ENCODE results near the gene LCN2. TPM values are rescaled to one million over a fixed set of nuclear protein-coding genes. Genes with fewer than 3 reads are reported as not detected.

LCN2 gene
- total RNA-seq, 2 donors from 2014 or later = 0.38 TPM; not detected in 1

- DNase-seq = peak; percentile 12
- ATAC-seq = no peak
- intact Hi-C loops (cut with DNase I) = no loop called here
Measured at GRCh38 chr9:128143525-128144238, 5.6 kb upstream of the LCN2 start.

GRCh38 chr9:128144239-128145181, 4.7 kb upstream of the LCN2 start:
- intact Hi-C loops (cut with DNase I) = no loop called here
- DNase-seq (peak; percentile 8), ATAC-seq (no peak)

DNA sequence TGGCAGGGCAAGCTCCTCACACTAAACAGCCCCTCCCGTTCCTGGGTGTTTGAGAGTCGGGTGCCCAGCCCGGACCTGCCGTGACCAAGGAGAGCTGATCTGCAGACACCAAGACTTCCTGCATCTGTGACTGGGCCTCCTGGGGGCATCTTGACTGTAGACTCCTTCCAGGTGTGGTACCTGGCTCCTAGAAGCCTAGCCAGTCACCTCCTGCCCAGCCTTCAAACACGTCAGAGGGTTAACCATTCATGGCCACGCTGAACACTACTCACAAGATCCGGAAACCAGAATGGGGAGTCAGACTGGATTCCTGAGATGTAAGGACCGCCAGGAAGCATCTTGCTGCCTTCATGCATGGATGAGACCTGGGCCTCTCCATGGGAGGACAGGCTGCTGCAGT, 3.7 kb upstream of the LCN2 start:
- intact Hi-C loops (cut with DNase I) = no loop called here
- DNase-seq (no peak), ATAC-seq (no peak)

DNA sequence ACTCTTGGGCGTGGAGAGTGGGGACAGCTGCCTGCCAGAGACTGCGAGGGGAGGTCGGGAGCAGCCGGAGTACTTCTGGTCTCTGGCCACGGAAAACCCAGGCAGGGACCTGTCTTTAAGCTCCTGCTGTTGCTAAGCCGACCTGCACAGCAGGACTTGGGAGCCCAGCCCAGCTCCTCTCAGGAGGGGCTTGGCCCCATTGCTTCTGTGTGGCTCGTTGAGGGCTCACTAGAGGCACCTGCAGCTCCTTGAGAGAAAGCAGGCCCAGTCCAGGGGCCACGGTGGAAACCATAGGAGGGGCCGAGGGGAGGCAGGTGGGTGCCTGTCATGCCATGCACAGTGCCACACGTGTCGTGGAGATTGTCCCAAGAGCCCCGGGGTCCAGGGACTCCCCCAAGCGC, 3.3 kb upstream of the LCN2 start:
- DNase-seq (no peak), ATAC-seq (no peak)
- intact Hi-C loops (cut with DNase I) = no loop called here

DNA sequence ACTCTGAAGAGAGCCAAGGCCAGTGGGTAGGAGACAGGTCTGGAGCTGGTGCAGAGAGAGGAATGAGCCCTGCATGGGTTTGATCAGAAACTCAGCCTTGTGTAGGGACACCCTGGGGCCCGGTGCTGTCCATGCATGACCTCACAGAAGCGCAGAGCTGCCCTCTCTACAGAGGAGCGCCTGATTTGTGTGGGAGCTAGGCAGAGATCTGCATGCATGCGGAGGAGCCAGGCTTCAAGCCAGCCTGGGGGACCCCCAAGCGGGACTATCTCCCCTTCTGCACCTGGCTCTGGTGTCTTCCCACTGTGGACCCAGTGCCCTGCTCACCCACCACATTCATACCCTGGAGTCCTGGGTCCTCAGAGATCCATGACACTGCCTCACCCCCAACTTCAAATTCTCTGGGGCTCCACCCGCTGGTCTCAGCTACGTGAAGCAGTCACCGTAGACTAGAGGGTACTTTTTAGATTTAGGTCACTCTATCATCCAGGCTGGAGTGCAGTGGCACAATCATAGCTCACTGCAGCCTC, 2.6 kb upstream of the LCN2 start:
- intact Hi-C loops (cut with DNase I) = no loop called here
- ATAC-seq = no peak
- DNase-seq = no peak

DNA sequence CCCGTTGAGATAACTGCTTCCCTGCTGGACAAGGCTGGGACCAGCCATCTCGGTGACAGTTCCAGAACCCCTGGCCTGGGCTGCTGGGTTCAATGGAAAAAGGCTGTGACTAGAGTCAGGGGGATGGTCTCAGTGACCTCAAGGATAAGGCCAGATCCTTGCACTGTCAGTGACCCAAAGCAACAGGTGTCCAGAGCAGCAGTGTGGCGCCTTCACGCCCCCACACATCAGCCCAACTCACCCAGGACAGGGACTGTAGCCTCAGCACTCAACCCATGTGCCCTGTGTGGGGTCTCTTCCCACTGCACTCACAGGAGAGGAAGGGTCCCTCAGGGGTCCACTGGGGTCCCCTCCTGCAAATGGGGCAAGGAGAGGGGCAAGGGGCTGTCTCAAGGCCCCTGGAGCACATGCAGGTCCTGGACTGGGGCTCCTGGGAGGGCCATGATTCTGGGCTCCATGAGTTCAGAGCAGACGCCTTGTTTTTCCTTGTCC, 698 bp upstream of the LCN2 start:
- no peak for ATAC-seq
- intact Hi-C loops (cut with DNase I) = no loop called here
- peak; percentile 15 for DNase-seq

DNA sequence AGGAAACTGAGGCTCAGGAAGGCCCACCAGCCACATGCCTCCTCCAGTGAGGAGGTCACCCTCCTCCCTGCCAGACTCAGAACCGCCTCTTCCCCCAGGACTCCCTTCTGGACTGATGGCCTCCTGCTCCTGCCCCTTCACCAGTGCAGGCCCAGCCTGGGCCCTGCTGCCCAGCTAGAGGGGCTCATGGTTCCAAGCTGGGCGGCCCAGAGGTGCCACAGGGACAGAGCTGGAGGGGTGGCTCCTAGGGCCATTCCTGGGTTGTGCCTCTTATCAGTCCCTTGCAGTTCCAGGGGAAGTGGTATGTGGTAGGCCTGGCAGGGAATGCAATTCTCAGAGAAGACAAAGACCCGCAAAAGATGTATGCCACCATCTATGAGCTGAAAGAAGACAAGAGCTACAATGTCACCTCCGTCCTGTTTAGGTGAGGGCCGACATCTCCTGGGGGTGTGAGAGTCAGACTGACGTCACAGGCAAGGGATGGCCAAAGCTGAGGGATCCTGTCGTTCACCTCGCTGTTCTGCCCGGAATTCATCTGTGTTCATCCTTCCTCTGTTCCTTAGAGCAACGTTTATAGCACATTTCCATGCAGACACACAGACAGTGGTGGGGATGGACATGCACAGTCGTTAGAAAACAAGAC, 819 bp downstream of the LCN2 start:
- intact Hi-C loops (cut with DNase I) = no loop called here
- DNase-seq = peak; percentile 20
- no peak for ATAC-seq

- intact Hi-C loops (cut with DNase I) = no loop called here
- peak in 1 of 2 donors; percentile 4 for ATAC-seq
- peak; percentile 20 for DNase-seq
Measured at GRCh38 chr9:128150594-128151308, 1.5 kb downstream of the LCN2 start.

DNA sequence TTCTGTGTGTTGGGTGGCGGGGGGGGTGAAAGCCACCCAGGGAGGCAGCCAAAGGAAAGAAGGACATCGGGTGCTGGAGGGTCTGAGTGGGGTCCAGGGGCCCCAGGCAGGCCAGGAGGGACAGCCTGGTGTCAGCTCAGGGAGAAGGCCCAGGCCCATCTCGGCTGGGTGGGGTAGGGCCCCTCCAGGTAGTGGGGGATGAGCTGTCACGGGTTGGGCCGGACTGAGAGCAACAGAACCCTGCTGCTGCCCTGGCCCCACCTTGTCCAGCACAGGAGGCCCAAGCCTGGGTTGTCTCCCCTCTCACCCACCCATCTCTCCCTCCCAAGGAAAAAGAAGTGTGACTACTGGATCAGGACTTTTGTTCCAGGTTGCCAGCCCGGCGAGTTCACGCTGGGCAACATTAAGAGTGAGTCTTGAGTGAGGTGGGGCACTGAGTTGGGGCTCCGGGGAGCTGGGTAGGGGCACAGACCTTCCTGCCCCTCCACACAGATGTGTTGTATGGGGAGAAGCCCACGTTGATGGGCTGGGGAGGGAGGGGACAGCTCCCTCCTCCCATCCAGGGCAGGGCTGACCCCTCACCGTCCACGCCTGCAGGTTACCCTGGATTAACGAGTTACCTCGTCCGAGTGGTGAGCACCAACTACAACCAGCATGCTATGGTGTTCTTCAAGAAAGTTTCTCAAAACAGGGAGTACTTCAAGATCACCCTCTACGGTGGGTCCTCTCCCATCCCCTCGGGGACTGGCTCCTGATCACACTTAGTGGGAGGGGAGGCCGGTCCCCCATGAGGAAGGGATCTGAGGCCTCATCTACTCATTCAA, 2.3 kb downstream of the LCN2 start:
- intact Hi-C loops (cut with DNase I) = no loop called here
- ATAC-seq = no peak
- peak; percentile 16 for DNase-seq

DNA sequence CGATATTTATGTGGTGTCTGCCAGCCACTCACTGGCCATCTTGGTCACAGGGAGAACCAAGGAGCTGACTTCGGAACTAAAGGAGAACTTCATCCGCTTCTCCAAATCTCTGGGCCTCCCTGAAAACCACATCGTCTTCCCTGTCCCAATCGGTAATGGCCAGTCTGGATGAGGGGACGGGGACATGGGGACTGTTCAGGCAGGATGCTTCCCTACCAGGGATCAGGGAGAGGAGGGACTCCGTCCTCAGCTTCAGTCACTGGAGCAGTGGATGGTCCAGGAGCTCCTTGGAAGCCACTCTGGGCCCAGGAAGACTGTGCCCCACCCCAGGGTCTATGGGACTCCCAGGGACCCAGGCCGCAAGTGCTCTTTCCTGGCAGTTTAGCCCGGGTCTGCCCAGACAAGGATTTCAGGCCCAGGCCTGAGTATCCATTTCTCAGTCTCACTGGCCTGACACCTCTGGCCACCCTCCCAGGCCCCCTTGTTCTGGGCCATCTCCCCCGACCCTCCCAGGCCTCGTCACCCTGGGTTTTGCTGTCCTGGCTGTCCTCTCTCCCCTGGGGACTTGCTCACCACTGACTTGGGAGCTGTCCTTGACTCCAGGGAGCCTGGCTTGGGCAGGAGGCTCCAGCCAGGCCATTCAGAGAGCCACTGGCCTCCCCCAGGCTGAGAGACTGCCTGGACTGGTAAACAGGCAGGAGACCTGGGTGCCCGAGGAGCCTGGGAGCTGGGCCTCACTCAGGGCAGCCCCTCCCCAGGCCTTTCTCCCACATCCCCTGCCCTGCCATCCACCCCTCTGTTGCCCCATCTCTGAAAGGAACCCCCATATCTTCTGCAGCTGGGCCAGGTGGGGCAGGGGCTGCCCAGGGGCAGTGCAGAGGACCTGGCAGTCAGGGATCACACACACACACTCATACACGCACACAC, 3.1 kb downstream of the LCN2 start:
- intact Hi-C loops (cut with DNase I) = no loop called here
- ATAC-seq (no peak), DNase-seq (peak; percentile 12)

DNA sequence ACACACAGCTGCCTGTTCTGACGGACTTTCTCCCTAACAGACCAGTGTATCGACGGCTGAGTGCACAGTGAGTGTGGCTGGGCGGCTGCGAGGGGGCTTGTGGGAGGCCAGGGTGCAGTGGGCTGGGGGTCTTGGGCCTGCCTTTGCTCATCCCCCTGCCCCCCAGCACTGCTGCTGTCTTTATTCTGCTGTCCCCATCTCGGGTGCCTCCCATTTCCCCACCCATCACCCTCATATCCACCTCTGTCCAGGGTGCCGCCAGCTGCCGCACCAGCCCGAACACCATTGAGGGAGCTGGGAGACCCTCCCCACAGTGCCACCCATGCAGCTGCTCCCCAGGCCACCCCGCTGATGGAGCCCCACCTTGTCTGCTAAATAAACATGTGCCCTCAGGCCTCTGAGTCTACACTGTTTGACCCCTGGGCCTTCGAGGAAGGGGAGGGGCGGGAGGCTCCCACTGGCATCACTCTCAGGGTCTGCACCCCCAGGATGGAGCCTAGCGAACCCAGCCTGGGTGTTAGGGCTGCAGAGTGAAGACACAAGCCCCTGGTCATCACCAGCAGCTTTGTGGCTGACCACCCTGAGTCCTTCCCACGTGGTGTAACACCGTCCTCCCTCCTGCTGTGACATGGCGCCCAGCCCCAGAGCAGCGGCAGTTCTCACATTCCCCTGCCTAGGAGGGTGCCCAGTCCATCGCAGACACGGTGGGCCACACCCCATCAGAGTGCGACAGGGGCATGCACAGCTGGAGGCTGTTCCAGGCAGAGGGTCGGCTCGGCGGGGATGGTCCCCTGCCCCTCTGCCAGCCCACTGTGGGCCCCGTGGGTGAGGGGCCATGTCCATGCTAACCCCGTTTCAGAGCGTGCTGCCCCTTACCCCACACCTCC, 4.0 kb downstream of the LCN2 start:
- DNase-seq (peak; percentile 17), ATAC-seq (no peak)
- intact Hi-C loops (cut with DNase I) = no loop called here

GRCh38 chr9:128153947-128154695, 4.9 kb downstream of the LCN2 start:
- intact Hi-C loops (cut with DNase I) = no loop called here

GRCh38 chr9:128155736-128156500, 6.7 kb downstream of the LCN2 start:
- peak; percentile 5 for DNase-seq
- ATAC-seq = no peak

More at GRCh38 chr9:128153947-128154695, 4.9 kb downstream of the LCN2 start:
- DNase-seq = peak; percentile 17
- no peak for ATAC-seq

DNA sequence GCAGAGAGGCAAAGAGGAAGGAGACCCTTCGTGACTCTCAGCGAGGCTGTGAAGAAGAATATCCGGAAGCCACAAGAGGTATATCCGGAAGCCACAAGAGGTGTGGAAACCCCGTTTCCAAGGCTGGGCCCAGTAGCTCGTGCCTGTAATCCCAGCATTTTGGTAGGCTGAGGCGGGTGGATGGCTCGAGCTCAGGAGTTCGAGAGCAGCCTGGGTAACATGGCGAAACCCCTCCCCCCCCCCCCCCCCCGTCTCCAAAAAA, 10.2 kb downstream of the LCN2 start:
- ATAC-seq = no peak
- intact Hi-C loops (cut with DNase I) = no loop called here
- no peak for DNase-seq

More at GRCh38 chr9:128155736-128156500, 6.7 kb downstream of the LCN2 start:
- intact Hi-C loops (cut with DNase I) = no loop called here

All from left cardiac atrium (tissue), 4 donors.